Mesenchymal stem cell (in vitro differentiated cells and primary cell): ENCODE results near the gene ABCA8.

Experiments used
- DNase-seq: peaks from one replicate; pipeline ENCODE4 v3.0.0-alpha.2; 2013
- H2AFZ ChIP-seq: one replicate; pipeline ENCODE4 v1.6.1; 2013; ENCODE audit warnings: low read depth, mild to moderate bottlenecking, control low read depth, inconsistent platforms, low read length, moderate library complexity
- H2AK5ac ChIP-seq: 2 replicates; pipeline ENCODE4 v1.6.1; 2013; ENCODE audit warnings: low read length, moderate library complexity, mild to moderate bottlenecking, inconsistent platforms; ENCODE audit not compliant: severe bottlenecking
- H2BK120ac ChIP-seq: one replicate; pipeline ENCODE4 v1.6.1; 2013; ENCODE audit warnings: low read depth, mild to moderate bottlenecking, inconsistent platforms, low read length, moderate library complexity
- H2BK12ac ChIP-seq, 2 experiments: one replicate each; pipeline ENCODE4 v1.6.1; 2013; ENCODE audit warnings: inconsistent platforms in 2 of 2, low read length in 2 of 2, mild to moderate bottlenecking in 2 of 2, moderate library complexity in 2 of 2, control low read depth in 1 of 2
- H2BK15ac ChIP-seq: one replicate; pipeline ENCODE4 v1.6.1; 2013; ENCODE audit warnings: mild to moderate bottlenecking, low read depth, inconsistent platforms; ENCODE audit not compliant: poor library complexity, severe bottlenecking
- H2BK5ac ChIP-seq: 2 replicates; pipeline ENCODE4 v1.6.1; 2013; ENCODE audit warnings: low read depth, mild to moderate bottlenecking, low read length, control low read depth, inconsistent platforms; ENCODE audit not compliant: poor library complexity, severe bottlenecking
- H3K14ac ChIP-seq, 2 experiments: one replicate each; pipeline ENCODE4 v1.6.1; 2013; ENCODE audit warnings: inconsistent platforms in 2 of 2, low read length in 2 of 2, control low read depth in 1 of 2, mild to moderate bottlenecking in 1 of 2, moderate library complexity in 1 of 2
- H3K18ac ChIP-seq, 2 experiments: one replicate each; pipeline ENCODE4 v1.6.1; 2013; ENCODE audit warnings: inconsistent platforms in 2 of 2, low read length in 2 of 2, control low read depth in 1 of 2, low read depth in 1 of 2, mild to moderate bottlenecking in 1 of 2
- H3K23ac ChIP-seq, 2 experiments: one replicate each; pipeline ENCODE4 v1.6.1; 2013; ENCODE audit warnings: inconsistent platforms in 2 of 2, low read length in 2 of 2, mild to moderate bottlenecking in 2 of 2, moderate library complexity in 2 of 2, control low read depth in 1 of 2
- H3K27ac ChIP-seq: 2 replicates; pipeline ENCODE4 v1.5.1; 2013; ENCODE audit warnings: mild to moderate bottlenecking, moderate library complexity, low read length, control low read depth, inconsistent platforms; ENCODE audit not compliant: poor library complexity, severe bottlenecking
- H3K27me3 ChIP-seq, 2 experiments: 2 replicates each; pipeline versions ENCODE4 v1.6.1 to v1.7.0; 2013; ENCODE audit warnings: low read length in 2 of 2, mild to moderate bottlenecking in 2 of 2, moderate library complexity in 2 of 2, control low read depth in 1 of 2, inconsistent platforms in 1 of 2; ENCODE audit not compliant: control insufficient read depth in 1 of 2, insufficient read depth in 1 of 2
- H3K36me3 ChIP-seq, 2 experiments: 2 replicates each; pipeline versions ENCODE4 v1.6.1 to v1.7.0; 2013; ENCODE audit warnings: low read length in 2 of 2, control low read depth in 1 of 2, inconsistent platforms in 1 of 2, low read depth in 1 of 2, mild to moderate bottlenecking in 1 of 2; ENCODE audit not compliant: insufficient read depth in 2 of 2, control insufficient read depth in 1 of 2
- H3K4ac ChIP-seq, 2 experiments: one replicate each; pipeline ENCODE4 v1.6.1; 2013; ENCODE audit warnings: inconsistent platforms in 2 of 2, low read length in 2 of 2, mild to moderate bottlenecking in 2 of 2, moderate library complexity in 2 of 2, control low read depth in 1 of 2, low read depth in 1 of 2
- H3K4me1 ChIP-seq: 2 replicates; pipeline ENCODE4 v1.6.1; 2013; ENCODE audit warnings: low read depth, low read length, control low read depth; ENCODE audit not compliant: control insufficient read depth, insufficient read depth
- H3K4me2 ChIP-seq: 2 replicates; pipeline ENCODE4 v1.6.1; 2013; ENCODE audit warnings: low read length, mild to moderate bottlenecking, inconsistent platforms; ENCODE audit not compliant: poor library complexity, severe bottlenecking
- H3K4me3 ChIP-seq, 2 experiments: 2 replicates each; pipeline versions ENCODE4 v1.5.1 to v1.7.0; 2013; ENCODE audit warnings: low read length in 2 of 2, mild to moderate bottlenecking in 2 of 2, control low read depth in 1 of 2, low read depth in 1 of 2; ENCODE audit not compliant: insufficient read depth in 1 of 2
- H3K79me1 ChIP-seq: replicated peaks from 2 replicates; pipeline ENCODE4 v1.6.1; 2013; ENCODE audit warnings: mild to moderate bottlenecking, control low read depth, low read length, inconsistent platforms; ENCODE audit not compliant: poor library complexity, severe bottlenecking
- H3K9ac ChIP-seq: 2 replicates; pipeline ENCODE4 v1.7.0; 2013; ENCODE audit warnings: mild to moderate bottlenecking, low read length, moderate library complexity
- H3K9me3 ChIP-seq: 2 replicates; pipeline ENCODE4 v1.7.0; 2013; ENCODE audit warnings: mild to moderate bottlenecking, low read length; ENCODE audit not compliant: control insufficient read depth
- H4K8ac ChIP-seq: one replicate; pipeline ENCODE4 v1.6.1; 2013; ENCODE audit warnings: inconsistent platforms, mild to moderate bottlenecking, low read length, moderate library complexity
- H4K91ac ChIP-seq: one replicate; pipeline ENCODE4 v1.6.1; 2013; ENCODE audit warnings: mild to moderate bottlenecking, low read length, inconsistent platforms
- WGBS: methylation state at CpG from one replicate; pipeline ENCODE4 v1.1.7; 2013; ENCODE audit warnings: mixed read lengths; 5-methylcytosine and 5-hydroxymethylcytosine counted together

The ABCA8 gene

GRCh38 chr17:68993112-68993511, 37.9 kb upstream of the ABCA8 start:
- Histone ChIP-seq H4K91ac (no peak overlapping the region), H2BK15ac (no peak overlapping the region), H2BK5ac (no peak overlapping the region), H3K4ac (no peak overlapping the region), H3K4me1 (no peaks in the 10 kb centered on the region), H3K4me2 (no peak overlapping the region), H3K9me3 (no peaks in the 10 kb centered on the region), H3K14ac (no peak overlapping the region), H3K27me3 (no peaks in the 10 kb centered on the region), H3K4me3 (no peak overlapping the region), H3K18ac (peak overlapping the region in 1 of 2 experiments; percentile 43), H3K79me1 (no peaks in the 10 kb centered on the region), H2AK5ac (no peak overlapping the region), H2AFZ (no peak overlapping the region), H4K8ac (no peak overlapping the region), H2BK12ac (no peak overlapping the region), H3K36me3 (peaks cover 0 to 84% of the 10 kb centered on the region in 2 experiments), H3K23ac (no peak overlapping the region), H2BK120ac (no peak overlapping the region), H3K9ac (no peak overlapping the region), H3K27ac (no peak overlapping the region)
- WGBS, result 80% methylated on average over 4 of the region's 4 CpGs
- peak; percentile 14 for DNase-seq

GRCh38 chr17:68987966-68988365, 32.8 kb upstream of the ABCA8 start:
- H2BK120ac ChIP-seq, result no peak overlapping the region
- H3K27ac ChIP-seq, result no peak overlapping the region
- no peak overlapping the region for H4K91ac ChIP-seq
- no peaks in the 10 kb centered on the region for H3K79me1 ChIP-seq
- no peaks in the 10 kb centered on the region for H3K4me1 ChIP-seq
- no peak overlapping the region for H3K4me3 ChIP-seq
- no peak overlapping the region for H2AFZ ChIP-seq
- H3K9ac ChIP-seq, result no peak overlapping the region
- no peaks in the 10 kb centered on the region for H3K9me3 ChIP-seq
- no peak for DNase-seq
- H3K18ac ChIP-seq, result no peak overlapping the region
- no peak overlapping the region for H3K4me2 ChIP-seq
- no peak overlapping the region for H2AK5ac ChIP-seq
- no peaks in the 10 kb centered on the region for H3K27me3 ChIP-seq
- H3K23ac ChIP-seq, result no peak overlapping the region
- H3K36me3 ChIP-seq, result peaks cover 0 to 98% of the 10 kb centered on the region in 2 experiments
- WGBS, result 97% methylated on average over 4 of the region's 4 CpGs
- peak overlapping the region in 1 of 2 experiments; percentile 18 for H2BK12ac ChIP-seq
- no peak overlapping the region for H3K4ac ChIP-seq
- no peak overlapping the region for H2BK15ac ChIP-seq
- no peak overlapping the region for H3K14ac ChIP-seq
- H4K8ac ChIP-seq, result no peak overlapping the region
- no peak overlapping the region for H2BK5ac ChIP-seq

GRCh38 chr17:68981288-68981687, 26.1 kb upstream of the ABCA8 start:
- WGBS, result 0% methylated on average over 2 of the region's 2 CpGs
- H4K8ac ChIP-seq, result no peak overlapping the region
- H2BK120ac ChIP-seq, result no peak overlapping the region
- no peak overlapping the region for H3K4me3 ChIP-seq
- no peak overlapping the region for H4K91ac ChIP-seq
- no peak overlapping the region for H3K4me2 ChIP-seq
- H3K27me3 ChIP-seq, result no peaks in the 10 kb centered on the region
- no peak overlapping the region for H3K23ac ChIP-seq
- no peaks in the 10 kb centered on the region for H3K9me3 ChIP-seq
- H3K14ac ChIP-seq, result no peak overlapping the region
- no peak overlapping the region for H3K4ac ChIP-seq
- DNase-seq, result peak; percentile 94
- H2AK5ac ChIP-seq, result no peak overlapping the region
- peaks cover 0 to 75% of the 10 kb centered on the region in 2 experiments for H3K36me3 ChIP-seq
- H2AFZ ChIP-seq, result no peak overlapping the region
- H3K4me1 ChIP-seq, result peaks cover 1% of the 10 kb centered on the region
- H2BK12ac ChIP-seq, result no peak overlapping the region
- peak overlapping the region in 1 of 2 experiments; percentile 67 for H3K18ac ChIP-seq
- H2BK15ac ChIP-seq, result no peak overlapping the region
- H3K79me1 ChIP-seq, result no peaks in the 10 kb centered on the region
- H3K9ac ChIP-seq, result peak overlapping the region; percentile 19
- no peak overlapping the region for H3K27ac ChIP-seq
- no peak overlapping the region for H2BK5ac ChIP-seq

GRCh38 chr17:68973098-68973846, 18.1 kb upstream of the ABCA8 start:
- Histone ChIP-seq H3K9ac (no peak overlapping the region), H3K14ac (no peak overlapping the region), H2AFZ (no peak overlapping the region), H4K8ac (no peak overlapping the region), H3K4me2 (no peak overlapping the region), H2BK5ac (no peak overlapping the region), H2BK12ac (no peak overlapping the region), H3K27ac (no peak overlapping the region), H2BK120ac (no peak overlapping the region), H2BK15ac (no peak overlapping the region), H3K36me3 (peaks cover 0 to 46% of the 10 kb centered on the region in 2 experiments), H3K9me3 (peaks cover 4% of the 10 kb centered on the region), H3K4me3 (no peak overlapping the region), H2AK5ac (no peak overlapping the region), H3K18ac (peak overlapping the region in 1 of 2 experiments; percentile 62), H4K91ac (no peak overlapping the region), H3K4me1 (no peaks in the 10 kb centered on the region), H3K23ac (no peak overlapping the region), H3K27me3 (no peaks in the 10 kb centered on the region), H3K79me1 (no peaks in the 10 kb centered on the region), H3K4ac (no peak overlapping the region)
- no peak for DNase-seq
- WGBS, result 78% methylated on average over 2 of the region's 3 CpGs
